ENCODE measurements around the gene PTCH1. TPM values are rescaled to one million over a fixed set of nuclear protein-coding genes. Genes with fewer than 3 reads are reported as not detected.

PTCH1 gene
- total RNA-seq, 1 experiment from 2014 or later, result 4.3 TPM

- no peak for DNase-seq (ENCODE audit: low read depth)
Observed at GRCh38 chr9:95512709-95513095, 4.1 kb downstream of the PTCH1 start.

- DNase-seq (ENCODE audit: low read depth), result no peak
Observed at GRCh38 chr9:95511952-95512708, 4.6 kb downstream of the PTCH1 start.

- DNase-seq (ENCODE audit: low read depth), result no peak
Observed at GRCh38 chr9:95511616-95511931, 5.2 kb downstream of the PTCH1 start.

GRCh38 chr9:95510709-95511615, 5.8 kb downstream of the PTCH1 start:
- peak; percentile 99 for DNase-seq (ENCODE audit: low read depth)

- peak; percentile 43 for DNase-seq (ENCODE audit: low read depth)
Observed at GRCh38 chr9:95509851-95510708, 6.7 kb downstream of the PTCH1 start.

DNA sequence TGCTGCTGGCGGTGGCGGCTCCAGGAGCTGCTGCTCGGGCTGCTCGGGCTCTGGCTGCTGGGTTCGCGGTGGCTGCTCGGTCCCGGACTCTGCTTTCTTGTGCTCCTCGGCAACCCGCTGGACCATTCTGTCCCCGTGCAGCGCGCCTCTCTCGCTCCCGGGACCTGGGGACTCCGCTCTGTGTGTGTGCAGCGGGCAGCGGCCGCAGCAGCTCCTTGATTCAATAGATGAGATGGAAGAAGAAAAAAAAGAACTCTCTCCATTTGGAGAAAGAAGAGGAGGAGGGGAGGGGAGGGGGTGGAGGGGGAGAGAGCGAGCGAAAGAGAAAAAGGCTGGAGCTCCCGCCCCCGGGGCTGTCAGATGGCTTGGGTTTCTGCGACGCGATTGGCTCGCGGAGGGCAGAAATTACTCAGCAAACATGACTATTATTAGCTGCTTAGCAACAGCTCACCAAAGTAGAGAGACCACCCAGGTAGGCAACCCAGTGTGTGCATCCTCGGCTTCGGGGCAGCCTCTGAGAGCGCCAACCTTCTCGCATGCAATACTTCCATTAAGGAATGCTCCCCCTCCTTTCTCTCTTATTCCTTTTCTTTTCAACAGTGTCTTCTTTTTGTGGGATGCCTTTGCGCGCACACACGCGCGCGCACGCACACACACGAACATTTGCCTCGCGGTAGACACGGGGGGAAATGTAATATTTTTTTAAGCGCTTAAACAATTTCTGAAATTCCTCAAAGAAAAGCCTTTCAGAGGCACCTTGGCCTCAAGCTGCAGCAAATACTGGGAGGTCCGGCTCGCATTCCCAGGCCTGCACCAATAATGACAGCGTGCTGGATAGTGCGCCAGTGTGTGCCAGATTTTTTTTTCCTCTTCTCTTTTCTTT, 7.6 kb downstream of the PTCH1 start:
- peak; percentile 97 for DNase-seq (ENCODE audit: low read depth)

DNA sequence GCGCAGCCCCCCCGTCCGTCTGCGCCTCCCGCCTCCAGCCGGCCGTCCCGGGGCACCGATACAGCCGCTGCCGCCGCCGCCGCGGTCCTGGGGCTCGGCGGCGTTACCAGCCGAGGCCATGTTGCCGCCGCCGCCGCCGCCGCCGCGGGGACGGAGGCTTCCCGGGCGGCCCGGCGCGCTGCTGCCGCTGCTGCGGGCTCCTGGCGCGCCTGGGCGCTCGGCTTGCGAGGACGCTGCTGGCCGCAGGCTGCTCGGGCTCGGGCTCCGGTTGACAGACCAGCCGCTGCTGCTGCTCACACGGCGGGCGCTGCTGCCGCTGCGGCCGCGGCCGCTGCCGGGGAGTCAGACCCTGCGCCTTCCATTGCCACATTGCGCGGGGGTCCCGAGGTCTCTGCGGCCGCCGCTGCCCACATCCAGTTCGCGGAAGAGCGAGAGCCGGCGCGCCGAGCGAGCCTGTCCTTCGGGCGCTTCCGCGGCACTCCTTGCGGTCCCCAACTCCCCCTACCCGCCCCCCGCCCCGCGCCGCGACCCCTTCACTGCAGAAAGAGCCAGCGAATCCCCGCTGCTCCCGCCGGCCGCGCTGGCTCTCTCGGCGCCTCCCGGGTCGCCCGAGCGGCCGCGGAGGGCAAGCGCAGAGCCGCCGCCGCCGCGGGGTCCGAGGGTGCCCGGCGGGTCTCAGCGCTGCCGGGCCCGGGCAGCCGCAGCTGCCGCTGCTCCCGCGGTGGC, 8.4 kb downstream of the PTCH1 start:
- DNase-seq (ENCODE audit: low read depth), result no peak

DNA sequence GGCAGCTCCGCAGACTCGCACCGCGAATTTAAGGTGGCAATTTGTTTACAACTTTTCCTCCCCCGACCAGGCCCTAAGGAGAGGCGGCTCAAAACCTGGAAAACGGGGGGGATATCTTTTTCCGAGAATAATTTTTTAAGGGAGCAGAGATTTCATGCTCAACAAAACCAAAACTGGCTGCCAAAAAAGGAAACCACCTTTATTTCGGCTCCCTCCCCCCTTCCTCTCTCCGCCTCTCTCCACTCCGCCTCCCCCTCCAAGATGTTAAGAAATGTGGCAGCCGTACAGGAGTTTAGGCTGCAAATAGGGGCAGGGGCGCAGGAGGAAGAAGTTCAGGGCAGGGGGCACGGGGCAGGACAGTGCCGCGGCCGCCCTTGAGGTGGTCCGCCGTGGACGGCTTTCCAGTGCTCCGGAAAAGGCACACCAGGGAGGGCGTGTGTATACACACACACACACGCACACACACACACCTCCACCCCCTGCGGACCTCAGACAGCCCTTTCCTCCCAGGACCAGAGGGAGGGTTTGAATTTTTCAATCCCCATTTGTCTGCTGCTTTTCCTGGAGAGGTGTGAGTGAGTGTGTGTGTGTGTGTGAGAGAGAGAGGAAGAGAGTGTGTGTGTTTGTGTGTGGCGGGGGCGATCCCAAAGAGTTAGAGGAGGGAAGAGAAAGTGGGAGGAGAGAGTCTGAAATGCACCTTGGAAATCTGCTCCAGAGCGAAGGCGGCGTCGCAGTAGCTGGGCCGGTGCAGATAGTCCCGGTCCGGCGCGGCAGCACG, 9.1 kb downstream of the PTCH1 start:
- DNase-seq (ENCODE audit: low read depth), result peak; percentile 83

GRCh38 chr9:95506678-95507463, 9.9 kb downstream of the PTCH1 start:
- peak; percentile 73 for DNase-seq (ENCODE audit: low read depth)

DNA sequence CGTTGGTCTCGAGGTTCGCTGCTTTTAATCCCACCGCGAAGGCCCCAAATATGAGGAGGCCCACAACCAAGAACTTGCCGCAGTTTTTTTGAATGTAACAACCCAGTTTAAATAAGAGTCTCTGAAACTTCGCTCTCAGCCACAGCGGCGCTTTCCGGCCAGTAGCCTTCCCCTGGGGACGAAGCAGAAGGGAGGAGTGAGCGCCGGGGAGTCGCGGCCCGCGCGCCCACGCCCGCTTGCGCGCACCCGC, 10.4 kb downstream of the PTCH1 start:
- peak; percentile 74 for DNase-seq (ENCODE audit: low read depth)

DNA sequence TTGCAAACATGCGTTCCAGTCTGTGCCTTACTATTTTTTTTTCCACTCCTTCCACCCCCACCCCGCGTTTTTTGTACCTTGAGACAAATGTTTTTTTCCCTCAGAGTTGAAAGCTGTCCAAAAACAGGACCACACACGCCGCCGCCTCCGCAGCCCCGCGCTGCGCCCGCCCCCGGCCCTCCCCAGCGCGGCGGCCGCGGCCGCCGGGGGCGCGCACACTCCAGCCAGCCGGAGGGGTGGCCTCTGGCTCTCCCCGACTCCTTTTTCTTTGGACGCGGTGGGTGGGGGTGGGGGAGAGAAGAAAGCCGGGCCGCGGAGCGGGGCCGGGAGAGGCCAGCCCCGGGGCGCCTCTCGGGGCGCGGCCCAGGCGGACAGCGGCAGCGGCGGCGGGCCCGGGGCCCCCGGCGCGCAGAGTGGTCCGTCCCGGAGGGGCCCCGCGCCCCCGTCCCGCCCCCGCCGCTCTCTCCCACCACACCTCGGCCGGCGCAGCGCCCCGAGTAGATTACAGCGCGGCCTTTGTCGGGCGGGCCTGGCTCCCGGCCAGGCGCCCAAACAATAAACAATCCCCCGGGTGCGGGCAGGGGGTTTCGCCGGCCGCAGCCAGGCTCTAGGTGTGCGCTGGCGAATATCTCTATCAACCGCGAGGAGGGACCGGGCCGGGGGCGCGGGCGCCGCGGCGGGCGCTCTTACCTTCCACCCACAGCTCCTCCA, 10.9 kb downstream of the PTCH1 start:
- peak; percentile 81 for DNase-seq (ENCODE audit: low read depth)

GRCh38 chr9:95505072-95505716, 11.6 kb downstream of the PTCH1 start:
- no peak for DNase-seq (ENCODE audit: low read depth)

GRCh38 chr9:95504053-95504963, 12.5 kb downstream of the PTCH1 start:
- DNase-seq (ENCODE audit: low read depth), result peak; percentile 69

- no peak for DNase-seq (ENCODE audit: low read depth)
Observed at GRCh38 chr9:95503369-95503768, 13.4 kb downstream of the PTCH1 start.

- DNase-seq (ENCODE audit: low read depth), result no peak
Observed at GRCh38 chr9:95502248-95502647, 14.5 kb downstream of the PTCH1 start.

GRCh38 chr9:95499847-95500246, 16.9 kb downstream of the PTCH1 start:
- no peak for DNase-seq (ENCODE audit: low read depth)

All from Daoy (cell line).